Measurements from ENCODE around the gene TMED9. TPM values are rescaled to one million over a fixed set of nuclear protein-coding genes. Genes with fewer than 3 reads are reported as not detected.

The TMED9 gene
- total and polyA plus RNA-seq, 2 donors: 50.9 to 136 TPM

GRCh38 chr5:177605667-177606066 is 13.7 kb downstream of the TMED9 start:
- no peak overlapping the region for H3K27ac ChIP-seq (ENCODE audit: low read depth)
- no peak overlapping the region for H3K4me3 ChIP-seq (ENCODE audit: low read depth, low read length)
- no peaks in the 10 kb centered on the region for H3K36me3 ChIP-seq (ENCODE audit: insufficient read depth)
- 83% methylated on average over 6 of the region's 6 CpGs for WGBS
- no peaks in the 10 kb centered on the region for H3K4me1 ChIP-seq (ENCODE audit: insufficient read depth)
- DNase-seq (ENCODE audit: extremely low spot score): no peak

GRCh38 chr5:177606071-177607051 is 14.4 kb downstream of the TMED9 start:
- DNase-seq (ENCODE audit: extremely low spot score): no peak
- Histone ChIP-seq H3K4me3 (ENCODE audit: low read depth, low read length) (no peak overlapping the region), H3K36me3 (ENCODE audit: insufficient read depth) (no peaks in the 10 kb centered on the region), H3K4me1 (ENCODE audit: insufficient read depth) (no peaks in the 10 kb centered on the region), H3K27ac (ENCODE audit: low read depth) (no peak overlapping the region)
- WGBS: 86% methylated on average over 22 of the region's 22 CpGs

GRCh38 chr5:177607115-177607451 is 15.1 kb downstream of the TMED9 start:
- WGBS: 52% methylated on average over 11 of the region's 11 CpGs
- no peak overlapping the region for H3K27ac ChIP-seq (ENCODE audit: low read depth)
- H3K4me3 ChIP-seq (ENCODE audit: low read depth, low read length): no peak overlapping the region
- H3K36me3 ChIP-seq (ENCODE audit: insufficient read depth): no peaks in the 10 kb centered on the region
- H3K4me1 ChIP-seq (ENCODE audit: insufficient read depth): no peaks in the 10 kb centered on the region
- no peak for DNase-seq (ENCODE audit: extremely low spot score)

GRCh38 chr5:177607452-177608192 is 15.6 kb downstream of the TMED9 start:
- peak; percentile 40 for DNase-seq (ENCODE audit: extremely low spot score)
- no peaks in the 10 kb centered on the region for H3K4me1 ChIP-seq (ENCODE audit: insufficient read depth)
- 17% methylated on average over 15 of the region's 15 CpGs for WGBS
- H3K36me3 ChIP-seq (ENCODE audit: insufficient read depth): no peaks in the 10 kb centered on the region
- no peak overlapping the region for H3K27ac ChIP-seq (ENCODE audit: low read depth)
- no peak overlapping the region for H3K4me3 ChIP-seq (ENCODE audit: low read depth, low read length)

GRCh38 chr5:177608243-177609075 is 16.5 kb downstream of the TMED9 start:
- H3K27ac ChIP-seq (ENCODE audit: low read depth): no peak overlapping the region
- 91% methylated on average over 37 of the region's 37 CpGs for WGBS
- H3K4me1 ChIP-seq (ENCODE audit: insufficient read depth): no peaks in the 10 kb centered on the region
- H3K4me3 ChIP-seq (ENCODE audit: low read depth, low read length): no peak overlapping the region
- no peak for DNase-seq (ENCODE audit: extremely low spot score)
- H3K36me3 ChIP-seq (ENCODE audit: insufficient read depth): no peaks in the 10 kb centered on the region

GRCh38 chr5:177609076-177610059 is 17.4 kb downstream of the TMED9 start:
- Histone ChIP-seq H3K36me3 (ENCODE audit: insufficient read depth) (no peaks in the 10 kb centered on the region), H3K4me1 (ENCODE audit: insufficient read depth) (no peaks in the 10 kb centered on the region), H3K27ac (ENCODE audit: low read depth) (no peak overlapping the region), H3K4me3 (ENCODE audit: low read depth, low read length) (no peak overlapping the region)
- WGBS: 83% methylated on average over 21 of the region's 21 CpGs
- DNase-seq (ENCODE audit: extremely low spot score): no peak

GRCh38 chr5:177610131-177610769 is 18.2 kb downstream of the TMED9 start:
- no peak overlapping the region for H3K27ac ChIP-seq (ENCODE audit: low read depth)
- H3K36me3 ChIP-seq (ENCODE audit: insufficient read depth): no peaks in the 10 kb centered on the region
- no peaks in the 10 kb centered on the region for H3K4me1 ChIP-seq (ENCODE audit: insufficient read depth)
- no peak overlapping the region for H3K4me3 ChIP-seq (ENCODE audit: low read depth, low read length)
- DNase-seq (ENCODE audit: extremely low spot score): no peak
- WGBS: 77% methylated on average over 13 of the region's 13 CpGs

GRCh38 chr5:177610770-177611445 is 18.9 kb downstream of the TMED9 start:
- Histone ChIP-seq H3K36me3 (ENCODE audit: insufficient read depth) (no peaks in the 10 kb centered on the region), H3K4me1 (ENCODE audit: insufficient read depth) (no peaks in the 10 kb centered on the region), H3K27ac (ENCODE audit: low read depth) (no peak overlapping the region), H3K4me3 (ENCODE audit: low read depth, low read length) (no peak overlapping the region)
- DNase-seq (ENCODE audit: extremely low spot score): no peak
- WGBS: 80% methylated on average over 4 of the region's 4 CpGs

GRCh38 chr5:177611446-177612214 is 19.6 kb downstream of the TMED9 start:
- no peak for DNase-seq (ENCODE audit: extremely low spot score)
- 91% methylated on average over 15 of the region's 15 CpGs for WGBS
- no peak overlapping the region for H3K27ac ChIP-seq (ENCODE audit: low read depth)
- H3K4me3 ChIP-seq (ENCODE audit: low read depth, low read length): no peak overlapping the region
- H3K4me1 ChIP-seq (ENCODE audit: insufficient read depth): no peaks in the 10 kb centered on the region
- no peaks in the 10 kb centered on the region for H3K36me3 ChIP-seq (ENCODE audit: insufficient read depth)

- no peak overlapping the region for H3K27ac ChIP-seq (ENCODE audit: low read depth)
- no peak overlapping the region for H3K4me3 ChIP-seq (ENCODE audit: low read depth, low read length)
- no peak for DNase-seq (ENCODE audit: extremely low spot score)
- WGBS: 79% methylated on average over 6 of the region's 6 CpGs
- H3K36me3 ChIP-seq (ENCODE audit: insufficient read depth): no peaks in the 10 kb centered on the region
- no peaks in the 10 kb centered on the region for H3K4me1 ChIP-seq (ENCODE audit: insufficient read depth)
Measured at GRCh38 chr5:177612215-177612673, 20.2 kb downstream of the TMED9 start.

- 70% methylated on average over 2 of the region's 2 CpGs for WGBS
- DNase-seq (ENCODE audit: extremely low spot score): no peak
- H3K4me1 ChIP-seq (ENCODE audit: insufficient read depth): no peaks in the 10 kb centered on the region
- H3K27ac ChIP-seq (ENCODE audit: low read depth): no peak overlapping the region
- H3K4me3 ChIP-seq (ENCODE audit: low read depth, low read length): no peak overlapping the region
- peaks cover 10% of the 10 kb centered on the region for H3K36me3 ChIP-seq (ENCODE audit: insufficient read depth)
Measured at GRCh38 chr5:177620560-177620959, 28.6 kb downstream of the TMED9 start.

Data from urinary bladder (tissue), 4 donors.